ENCODE measurements around the gene RAB6D.
A peak's percentile ranks its signal among the peaks of the same experiment; 100 is the strongest.
"Not testable (repeated sequence)": the region's sequence is repeated elsewhere in the genome, so short reads cannot be mapped to it uniquely, and the experiment has no call there.

Gene RAB6D

DNA sequence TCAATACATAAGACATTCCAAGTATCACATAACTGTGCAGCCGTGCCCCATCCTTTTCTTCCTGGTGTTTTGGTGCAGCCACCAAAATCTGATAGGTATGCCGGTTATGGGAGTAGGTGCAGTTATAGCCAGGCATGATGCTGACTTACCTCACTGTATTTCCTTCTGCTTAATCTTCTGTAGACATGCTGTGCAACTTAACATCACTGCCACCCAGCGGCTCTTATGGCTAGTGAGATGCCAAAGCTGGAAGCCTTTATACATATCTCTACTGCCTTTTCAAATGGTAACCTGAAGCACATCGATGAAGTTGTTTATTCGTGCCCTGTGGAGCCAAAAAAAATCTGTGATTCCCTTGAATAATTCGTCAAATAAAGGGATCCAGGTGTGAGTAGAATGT is 28.6 kb downstream of the RAB6D start:
- peak; percentile 36 for DNase-seq (ENCODE audit: low read depth)
- not testable (repeated sequence) for H3K4me3 ChIP-seq (ENCODE audit: low read depth, low read length)
- TF ChIP-seq, protein P1, sequence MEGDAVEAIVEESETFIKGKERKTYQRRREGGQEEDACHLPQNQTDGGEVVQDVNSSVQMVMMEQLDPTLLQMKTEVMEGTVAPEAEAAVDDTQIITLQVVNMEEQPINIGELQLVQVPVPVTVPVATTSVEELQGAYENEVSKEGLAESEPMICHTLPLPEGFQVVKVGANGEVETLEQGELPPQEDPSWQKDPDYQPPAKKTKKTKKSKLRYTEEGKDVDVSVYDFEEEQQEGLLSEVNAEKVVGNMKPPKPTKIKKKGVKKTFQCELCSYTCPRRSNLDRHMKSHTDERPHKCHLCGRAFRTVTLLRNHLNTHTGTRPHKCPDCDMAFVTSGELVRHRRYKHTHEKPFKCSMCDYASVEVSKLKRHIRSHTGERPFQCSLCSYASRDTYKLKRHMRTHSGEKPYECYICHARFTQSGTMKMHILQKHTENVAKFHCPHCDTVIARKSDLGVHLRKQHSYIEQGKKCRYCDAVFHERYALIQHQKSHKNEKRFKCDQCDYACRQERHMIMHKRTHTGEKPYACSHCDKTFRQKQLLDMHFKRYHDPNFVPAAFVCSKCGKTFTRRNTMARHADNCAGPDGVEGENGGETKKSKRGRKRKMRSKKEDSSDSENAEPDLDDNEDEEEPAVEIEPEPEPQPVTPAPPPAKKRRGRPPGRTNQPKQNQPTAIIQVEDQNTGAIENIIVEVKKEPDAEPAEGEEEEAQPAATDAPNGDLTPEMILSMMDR (IDR thresholded peaks at IDR 0.05; ENCODE audit: control insufficient read depth, extremely low read depth, insufficient read depth) = peak; percentile 63

DNA sequence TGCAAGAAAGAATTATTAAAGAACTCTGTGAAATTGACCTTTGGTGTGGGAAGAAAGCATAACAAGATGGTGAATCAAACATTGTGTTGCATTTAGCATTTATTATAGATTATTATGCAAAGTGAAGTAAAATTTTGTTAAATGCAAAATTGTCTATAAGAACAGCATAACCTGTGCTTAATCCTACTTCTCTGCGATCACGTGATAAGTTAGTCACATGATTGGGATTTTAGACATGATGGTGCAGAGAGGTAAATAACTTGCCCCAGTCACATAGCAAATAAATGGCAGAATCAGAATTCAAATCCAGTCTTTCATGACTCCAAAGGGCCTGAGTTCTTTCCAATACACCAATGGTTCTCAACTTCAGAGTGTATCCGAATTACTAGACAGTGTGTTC is 31.3 kb downstream of the RAB6D start:
- not testable (repeated sequence) for DNase-seq (ENCODE audit: low read depth); H3K4me3 ChIP-seq (ENCODE audit: low read depth, low read length)

GRCh38 chr2:131331000-131331399 is 33.0 kb downstream of the RAB6D start:
- not testable (repeated sequence) for DNase-seq (ENCODE audit: low read depth); H3K4me3 ChIP-seq (ENCODE audit: low read depth, low read length)

GRCh38 chr2:131322209-131322608 is 41.8 kb downstream of the RAB6D start:
- no peak for DNase-seq (ENCODE audit: low read depth)
- H3K4me3 ChIP-seq (ENCODE audit: low read depth, low read length) = no peak overlapping the region
- TF ChIP-seq, protein P1 (IDR thresholded peaks at IDR 0.05; ENCODE audit: control insufficient read depth, extremely low read depth, insufficient read depth) = no peak

DNA sequence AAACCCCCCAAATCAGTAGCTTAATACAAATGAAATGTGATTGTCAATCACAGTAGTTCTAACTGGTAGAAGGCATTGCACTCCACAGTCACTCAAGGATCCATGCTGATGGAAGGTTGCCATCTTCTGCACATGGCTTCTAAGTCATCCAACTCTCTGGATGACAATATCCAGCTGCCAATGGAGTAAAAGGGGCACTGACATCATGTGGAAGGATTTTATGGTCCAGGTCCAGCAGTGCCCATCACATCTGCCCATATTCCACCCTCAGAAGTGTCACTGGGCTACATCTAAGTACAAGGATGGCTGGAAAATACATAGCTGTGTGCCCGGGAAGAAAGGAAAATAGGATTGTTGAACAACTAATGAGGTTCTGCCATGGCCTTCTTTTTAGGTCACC is 42.6 kb downstream of the RAB6D start:
- DNase-seq (ENCODE audit: low read depth) = not testable (repeated sequence)

DNA sequence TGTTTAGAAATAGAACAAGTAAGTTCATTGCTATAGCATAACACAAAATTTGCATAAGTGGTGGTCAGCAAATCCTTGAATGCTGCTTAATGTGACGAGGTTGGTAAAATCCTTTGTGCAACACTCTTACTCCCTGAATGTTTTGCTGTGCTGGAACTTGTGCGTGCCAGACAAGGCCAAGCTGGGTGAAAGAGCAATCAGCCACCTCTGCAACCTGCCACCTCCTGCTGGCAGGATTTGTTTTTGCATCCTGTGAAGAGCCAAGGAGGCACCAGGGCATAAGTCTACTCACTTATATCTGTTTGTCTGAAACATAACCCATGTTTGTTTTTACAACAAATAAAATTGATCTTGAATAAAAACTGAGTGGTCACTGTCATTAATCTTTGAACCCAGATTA is 53.0 kb downstream of the RAB6D start:
- not testable (repeated sequence) for DNase-seq (ENCODE audit: low read depth); H3K4me3 ChIP-seq (ENCODE audit: low read depth, low read length)
- TF ChIP-seq, protein P1 (IDR thresholded peaks at IDR 0.05; ENCODE audit: control insufficient read depth, extremely low read depth, insufficient read depth) = peak; percentile 39

More for the DNA sequence above, 42.6 kb downstream of the RAB6D start:
- not testable (repeated sequence) for H3K4me3 ChIP-seq (ENCODE audit: low read depth, low read length)

All from LNCaP clone FGC (cell line).